RKO (cell line): ENCODE data around the gene TRIM5.
"Not testable (repeated sequence)": the region's sequence is repeated elsewhere in the genome, so short reads cannot be mapped to it uniquely, and the experiment has no call there.

Experiments
- DNase-seq: peaks from one replicate; pipeline ENCODE4 v3.0.0-alpha.2; 2016; ENCODE audit warnings: low spot score

The TRIM5 gene

DNA sequence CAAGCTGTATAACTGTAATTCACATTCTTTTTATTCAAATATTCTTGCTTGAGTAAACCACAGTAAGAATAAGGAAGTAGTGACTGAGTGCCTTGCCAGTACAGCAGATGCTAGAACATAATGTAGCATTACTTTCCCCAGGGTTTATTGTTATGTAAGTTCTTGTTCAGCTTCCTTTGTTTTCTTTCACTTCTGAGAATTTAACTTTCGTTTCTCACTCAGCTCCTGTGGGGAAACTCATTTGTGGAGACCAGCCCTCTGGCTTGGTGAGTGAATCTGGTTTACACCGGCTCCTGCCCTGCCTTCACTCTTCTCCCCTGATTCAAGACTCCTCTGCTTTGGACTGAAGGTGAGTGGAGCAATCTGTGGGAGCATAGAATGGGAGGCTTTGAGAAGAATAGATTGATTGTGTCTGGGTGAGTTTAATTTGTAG lies 4.7 kb upstream of the TRIM5 start, which contains the start of gene TRIM22:
TSS of gene TRIM22 (plus strand) at position 240 of the 433 bp plus-strand sequence. CDS start 6,443 bp downstream, outside the sequence.
- no peak for DNase-seq

- no peak for DNase-seq
Observed at GRCh38 chr11:5688482-5688881, 3.6 kb upstream of the TRIM5 start.

DNA sequence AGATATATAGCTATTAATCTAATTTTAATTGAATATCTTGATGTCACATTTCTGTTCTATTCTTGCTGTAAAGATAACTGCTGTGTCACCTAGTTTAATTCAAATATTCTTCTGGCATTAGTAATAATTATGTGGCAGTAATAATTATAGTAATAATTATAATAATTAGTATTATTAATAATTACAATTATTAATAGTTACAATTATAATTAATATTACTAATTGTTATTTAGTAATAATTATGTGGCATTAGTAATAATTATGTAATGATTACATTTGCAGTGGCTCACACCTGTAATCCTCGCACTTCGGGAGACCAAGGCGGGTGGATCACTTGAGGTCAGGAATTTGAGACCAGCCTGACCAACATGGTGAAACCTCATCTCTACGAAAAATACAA lies 1.6 kb upstream of the TRIM5 start:
- DNase-seq, result no peak

DNA sequence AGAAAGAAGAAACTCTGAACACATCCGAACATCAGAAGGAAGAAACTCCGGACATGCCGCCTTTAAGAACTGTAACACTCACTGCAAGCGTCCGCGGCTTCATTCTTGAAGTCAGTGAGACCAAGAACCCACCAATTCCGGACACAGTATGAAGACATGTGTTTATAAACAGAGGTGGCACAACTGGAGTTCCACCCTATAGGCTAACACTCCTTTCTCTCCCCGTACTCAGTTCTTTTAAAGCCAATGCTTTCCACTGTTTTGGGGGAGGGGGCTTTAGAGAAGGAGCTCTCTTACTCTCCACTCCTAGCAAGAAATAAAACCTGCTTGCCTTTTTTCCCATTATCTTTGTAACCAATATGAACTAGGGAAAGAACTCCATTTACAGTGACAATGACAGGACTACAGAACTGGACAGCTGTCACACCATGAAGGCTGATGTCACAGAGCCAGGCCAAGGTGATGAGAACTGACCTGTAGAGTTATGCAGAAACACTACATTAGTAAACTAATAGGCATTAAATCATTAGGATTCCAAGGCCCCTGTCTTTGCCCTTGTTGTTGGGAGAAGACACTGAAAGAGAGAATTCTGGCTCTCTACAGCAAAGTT lies 733 bp downstream of the TRIM5 start:
- DNase-seq, result no peak

DNA sequence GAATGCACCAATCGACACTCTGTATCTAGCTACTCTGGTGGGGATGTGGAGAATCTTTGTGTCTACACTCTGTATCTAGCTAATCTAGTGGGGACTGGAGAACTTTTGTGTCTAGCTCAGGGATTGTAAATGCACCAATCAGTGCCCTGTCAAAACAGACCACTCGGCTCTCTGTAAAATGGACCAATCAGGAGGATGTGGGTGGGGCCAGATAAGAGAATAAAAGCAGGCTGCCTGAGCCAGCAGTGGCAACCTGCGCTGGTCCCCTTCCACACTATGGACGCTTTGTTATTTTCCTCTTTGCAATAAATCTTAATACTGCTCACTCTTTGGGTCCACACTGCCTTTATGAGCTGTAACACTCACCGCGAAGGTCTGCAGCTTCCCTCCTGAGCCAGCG lies 1.3 kb downstream of the TRIM5 start:
- not testable (repeated sequence) for DNase-seq

DNA sequence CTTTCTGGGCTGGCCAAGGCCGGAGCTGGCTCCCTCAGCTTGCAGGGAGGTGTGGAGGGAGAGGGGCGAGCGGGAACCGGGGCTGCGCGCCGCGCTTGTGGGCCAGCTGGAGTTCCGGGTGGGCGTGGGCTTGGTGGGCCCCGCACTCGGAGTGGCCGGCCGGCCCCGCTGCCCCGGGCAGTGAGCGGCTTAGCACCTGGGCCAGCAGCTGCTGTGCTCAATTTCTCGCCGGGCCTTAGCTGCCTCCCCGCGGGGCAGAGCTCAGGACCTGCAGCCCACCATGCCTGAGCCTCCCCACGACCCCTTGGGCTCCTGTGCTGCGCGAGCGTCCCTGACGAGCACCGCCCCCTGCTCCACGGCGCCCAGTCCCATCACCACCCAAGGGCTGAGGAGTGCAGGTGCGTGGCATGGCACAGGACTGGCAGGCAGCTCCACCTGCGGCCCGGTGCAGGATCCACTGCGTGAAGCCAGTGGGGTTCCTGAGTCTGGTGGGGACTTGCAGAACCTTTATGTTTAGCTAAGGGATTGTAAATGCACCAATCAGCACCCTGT lies 1.9 kb downstream of the TRIM5 start:
- DNase-seq, result not testable (repeated sequence)

GRCh38 chr11:5679811-5680210 lies 5.1 kb downstream of the TRIM5 start:
- DNase-seq, result no peak

DNA sequence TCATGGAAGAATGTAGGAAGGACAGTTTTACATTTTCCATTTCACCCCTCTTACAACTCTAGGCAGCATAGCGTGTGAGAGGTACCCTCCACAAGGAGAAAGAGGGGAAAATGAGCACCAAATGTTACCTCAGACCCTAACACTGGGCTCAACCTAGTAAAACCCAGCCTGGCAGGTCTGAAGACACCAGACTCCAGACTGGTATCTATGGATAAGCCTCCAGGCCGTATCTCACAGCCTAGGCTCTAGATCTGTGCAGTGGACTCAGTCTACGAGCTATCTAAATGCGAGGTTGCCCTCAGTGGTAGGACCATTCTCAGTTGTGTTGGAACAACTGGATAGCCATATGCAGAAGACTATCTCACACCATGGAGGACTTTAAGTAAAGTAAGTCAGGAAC lies 10.5 kb downstream of the TRIM5 start:
- no peak for DNase-seq

DNA sequence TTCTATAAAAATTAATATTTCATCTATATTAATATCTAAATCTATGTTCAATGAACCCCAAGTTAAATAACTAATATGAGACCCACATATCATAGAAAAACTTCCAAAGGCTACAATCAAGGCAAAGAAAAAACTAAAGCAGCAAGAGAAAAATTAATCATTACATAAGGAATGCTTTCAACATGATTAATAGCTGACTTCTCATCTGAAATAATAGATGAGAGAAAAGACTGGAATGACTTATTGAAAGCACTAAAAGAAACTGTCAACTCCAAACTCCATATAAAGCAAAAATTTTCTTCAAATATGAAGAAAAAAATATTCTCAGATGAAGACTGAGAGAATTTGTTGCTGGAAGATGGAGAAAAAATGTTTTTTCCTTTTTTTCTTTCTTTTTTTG lies 13.0 kb downstream of the TRIM5 start:
- DNase-seq, result peak; percentile 5

DNA sequence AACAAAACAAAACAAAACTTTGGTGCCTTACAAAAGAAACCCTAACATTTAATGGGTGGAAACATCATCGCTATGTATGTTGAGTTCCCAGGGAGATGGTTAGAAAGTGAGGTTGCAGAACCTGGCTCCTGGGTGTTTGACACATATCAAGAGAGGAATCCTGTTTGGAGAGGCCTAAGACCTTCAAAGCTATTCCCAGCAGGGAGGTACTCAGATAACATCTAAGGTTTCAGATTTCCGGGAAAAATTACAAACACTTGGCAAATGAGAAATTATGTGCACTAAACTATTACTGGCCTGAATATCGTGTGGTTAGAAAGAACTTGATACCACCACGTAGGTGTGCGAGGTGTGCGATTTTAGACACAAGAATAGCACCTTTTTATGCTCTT lies 18.5 kb downstream of the TRIM5 start:
- no peak for DNase-seq

DNA sequence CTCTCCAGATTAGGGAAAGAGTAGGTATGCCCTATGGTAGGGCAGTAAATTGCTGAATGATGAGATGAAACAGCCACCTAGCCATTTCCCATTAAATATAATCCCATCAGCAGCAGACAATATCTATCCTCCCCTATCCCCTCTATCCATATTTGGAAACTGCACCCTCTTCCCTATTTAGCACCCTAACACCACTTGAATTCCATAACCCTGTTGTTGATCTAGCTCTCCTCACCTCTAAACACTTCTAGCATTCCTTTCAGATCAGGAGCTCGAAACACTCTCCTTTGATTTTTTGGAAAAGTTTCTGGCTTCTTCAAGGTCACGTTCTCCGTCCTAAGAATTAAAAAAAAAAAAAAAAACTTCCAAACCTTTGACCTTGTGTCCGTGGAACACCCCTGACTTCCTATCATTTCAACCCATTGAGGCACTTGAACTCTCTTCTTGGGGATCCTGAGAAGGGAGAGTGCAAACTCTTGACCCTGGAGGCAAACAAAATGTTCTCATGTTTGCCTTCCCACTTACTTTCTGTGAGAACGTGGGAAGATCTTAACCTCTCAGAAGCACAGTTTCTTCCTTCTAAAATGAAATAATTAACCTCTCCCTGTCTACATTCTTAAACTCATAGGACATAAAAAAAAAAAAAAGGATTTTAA lies 19.0 kb downstream of the TRIM5 start:
- no peak for DNase-seq

- no peak for DNase-seq
Observed at GRCh38 chr11:5665051-5665570, 19.8 kb downstream of the TRIM5 start.

GRCh38 chr11:5663511-5663910 lies 21.4 kb downstream of the TRIM5 start:
- no peak for DNase-seq

DNA sequence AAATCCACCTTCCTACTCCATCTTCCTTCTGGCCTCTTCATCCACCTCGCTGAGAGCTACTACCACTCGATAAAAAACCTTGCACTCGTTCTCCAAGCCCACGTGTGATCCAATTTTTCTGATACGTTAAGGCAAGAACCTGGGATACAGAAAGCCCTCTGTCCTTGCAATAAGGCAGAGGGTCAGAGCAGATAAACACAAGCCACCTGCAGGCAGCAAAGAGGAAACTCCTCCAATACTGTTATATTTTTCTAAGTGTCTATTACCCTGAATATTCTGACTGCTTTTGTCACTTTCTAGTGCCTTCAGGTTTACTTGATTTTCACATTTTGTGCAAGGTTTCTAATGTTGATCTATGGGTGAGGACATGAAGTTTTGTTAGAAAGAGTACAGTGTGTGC lies 26.6 kb downstream of the TRIM5 start:
- DNase-seq, result no peak

DNA sequence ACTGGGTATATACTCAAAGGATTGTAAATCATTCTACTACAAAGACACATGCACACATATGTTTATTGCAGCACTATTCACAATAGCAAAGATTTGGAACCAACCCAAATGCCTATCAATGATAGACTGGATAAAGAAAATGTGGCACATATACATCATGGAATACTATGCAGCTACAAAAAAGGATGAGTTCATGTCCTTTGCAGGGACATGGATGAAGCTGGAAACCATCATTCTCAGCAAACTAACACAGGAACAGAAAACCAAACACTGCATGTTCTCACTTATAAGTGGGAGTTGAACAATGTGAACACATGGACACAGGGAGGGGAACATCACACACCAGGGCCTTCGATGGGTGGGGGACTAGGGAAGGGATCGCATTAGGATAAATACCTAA lies 27.9 kb downstream of the TRIM5 start:
- not testable (repeated sequence) for DNase-seq

DNA sequence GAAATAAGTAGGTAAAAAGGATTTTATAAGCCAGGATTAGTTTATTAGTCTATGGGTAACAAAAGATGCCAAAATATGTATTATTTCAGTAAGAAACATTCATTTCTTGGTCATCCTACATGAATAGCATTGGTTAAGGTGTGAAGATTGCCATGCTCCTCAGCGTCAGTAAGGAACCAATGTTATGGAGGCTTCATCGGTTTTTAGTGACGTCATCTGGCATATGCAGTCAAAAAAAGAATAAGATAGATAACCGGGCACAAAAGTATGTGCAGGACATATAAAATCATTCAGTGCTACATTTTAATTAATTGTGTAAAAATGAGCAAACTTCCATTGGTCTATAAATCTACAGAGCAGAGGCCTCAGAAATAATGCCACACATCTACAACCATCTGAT lies 29.4 kb downstream of the TRIM5 start:
- DNase-seq, result no peak

GRCh38 chr11:5646139-5646538 lies 38.7 kb downstream of the TRIM5 start:
- DNase-seq, result no peak

- no peak for DNase-seq
Observed at GRCh38 chr11:5643585-5643984, 41.3 kb downstream of the TRIM5 start.

GRCh38 chr11:5639953-5640352 lies 44.9 kb downstream of the TRIM5 start:
- no peak for DNase-seq

- DNase-seq, result no peak
Observed at GRCh38 chr11:5631969-5632635, 52.8 kb downstream of the TRIM5 start.

DNA sequence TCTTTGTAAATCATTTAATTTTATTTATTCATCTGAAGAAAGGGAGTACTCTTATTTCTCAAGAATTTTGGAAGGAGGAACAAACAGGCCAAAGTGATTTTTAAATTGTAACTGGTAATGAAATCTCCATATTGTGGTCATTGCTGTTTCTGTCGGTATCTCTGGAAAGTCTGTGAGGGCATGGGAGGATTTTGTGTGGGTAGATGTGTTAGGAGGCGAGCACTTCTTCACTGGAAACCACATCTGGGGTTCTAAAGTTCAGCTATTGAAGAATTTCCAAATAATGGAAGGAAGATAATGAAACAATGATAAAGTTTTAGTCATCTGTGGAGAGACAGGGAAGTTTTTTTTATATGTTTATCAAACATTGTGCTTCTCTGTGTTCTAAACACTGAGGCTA lies 53.5 kb downstream of the TRIM5 start:
- DNase-seq, result no peak

GRCh38 chr11:5626196-5626595 lies 58.7 kb downstream of the TRIM5 start:
- DNase-seq, result no peak

DNA sequence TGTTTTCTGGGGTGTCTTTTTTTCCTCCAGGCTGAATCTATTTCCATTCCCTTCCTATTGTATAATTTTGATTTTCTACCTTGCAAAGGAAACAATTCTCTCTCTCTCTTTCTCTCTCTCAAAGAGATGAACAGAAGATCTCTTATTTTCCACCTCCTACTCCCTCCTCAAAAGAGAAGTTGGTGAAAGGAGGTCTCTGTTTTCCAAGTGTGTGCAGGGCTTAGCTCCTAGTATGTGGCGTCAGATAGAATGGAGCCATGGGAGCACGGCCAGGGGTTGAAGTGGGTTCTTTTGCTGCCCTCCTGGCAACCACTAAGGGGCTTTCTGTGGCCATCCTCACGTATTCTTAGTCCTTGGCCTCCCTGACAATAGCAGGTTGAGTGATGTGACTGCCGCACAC lies 59.6 kb downstream of the TRIM5 start:
- no peak for DNase-seq
